Lower lobe of right lung (tissue), 2 donors: ENCODE measurements around the gene CUEDC1. TPM values are rescaled to one million over a fixed set of nuclear protein-coding genes. Genes with fewer than 3 reads are reported as not detected.

ENCODE experiments used
- ATAC-seq, 2 donors: fragments of 200-7000 bp; cut with Tn5 transposase; one replicate each; pipeline ENCODE4 v1.9.1; 2020 to 2022; ENCODE audit warnings: mild to moderate bottlenecking in 2 of 2, moderate library complexity in 2 of 2
- DNase-seq: peaks from one replicate; pipeline ENCODE4 v3.0.0-alpha.2; 2020
- H3K27ac ChIP-seq: fragments of 200-600 bp; one replicate; pipeline ENCODE4 v1.8.0; 2022
- H3K27me3 ChIP-seq: fragments of 200-600 bp; one replicate; pipeline ENCODE4 v1.8.0; 2022; ENCODE audit warnings: low read depth
- H3K36me3 ChIP-seq: fragments of 200-600 bp; one replicate; pipeline ENCODE4 v1.8.0; 2022; ENCODE audit warnings: mild to moderate bottlenecking
- H3K4me1 ChIP-seq: fragments of 200-600 bp; one replicate; pipeline ENCODE4 v1.8.0; 2022
- H3K4me3 ChIP-seq: fragments of 200-600 bp; one replicate; pipeline ENCODE4 v1.8.0; 2022; ENCODE audit warnings: mild to moderate bottlenecking
- H3K9me3 ChIP-seq: fragments of 200-600 bp; one replicate; pipeline ENCODE4 v1.8.0; 2022
- intact Hi-C: fragments of 100-400 bp; cut with DNase I; formaldehyde crosslinking; loops from one replicate; pipeline ENCODE4 v1.11.0; 2022
- total RNA-seq: library from RNA; stranded (reverse); fragmentation: NEBNext Ultra II Directional; extraction: Animal tissue kit (Norgen Biotek cat#: 25700); gene quantifications from one replicate; pipeline ENCODE4 v1.2.1, GENCODE V29; 2021
- TF ChIP-seq, protein P1 (sequence below): fragments of 200-600 bp; IDR thresholded peaks from one replicate; pipeline ENCODE4 v1.8.0; 2022; ENCODE audit warnings: antibody characterized with exemption, mild to moderate bottlenecking
- donor health status: DM: no; HTN: yes; CAD: no; lungs with severe emphysema.

CUEDC1 gene
- total RNA-seq, 1 donor from 2014 or later = 42.8 TPM

DNA sequence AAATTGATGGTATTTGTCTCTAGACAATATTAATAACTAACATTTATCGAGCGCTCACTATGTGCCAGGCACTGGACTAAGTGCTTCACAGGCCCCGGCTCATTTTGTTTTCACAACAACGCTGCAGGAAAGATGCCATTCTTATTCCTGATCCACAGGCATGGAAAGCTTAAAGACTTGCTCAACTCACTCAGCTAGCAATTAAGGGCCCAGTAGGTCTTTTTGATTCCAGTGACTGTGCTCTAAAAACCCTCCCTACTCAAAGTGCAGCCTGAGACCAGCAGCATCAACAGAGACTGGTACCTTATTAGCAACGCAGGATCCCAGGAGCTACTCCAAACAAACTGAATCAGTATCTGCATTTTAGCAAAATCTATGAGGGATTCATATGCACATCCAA lies 35.3 kb downstream of the CUEDC1 start:
- H3K4me1 ChIP-seq = peaks cover 62% of the 10 kb centered on the region
- TF ChIP-seq, protein P1, sequence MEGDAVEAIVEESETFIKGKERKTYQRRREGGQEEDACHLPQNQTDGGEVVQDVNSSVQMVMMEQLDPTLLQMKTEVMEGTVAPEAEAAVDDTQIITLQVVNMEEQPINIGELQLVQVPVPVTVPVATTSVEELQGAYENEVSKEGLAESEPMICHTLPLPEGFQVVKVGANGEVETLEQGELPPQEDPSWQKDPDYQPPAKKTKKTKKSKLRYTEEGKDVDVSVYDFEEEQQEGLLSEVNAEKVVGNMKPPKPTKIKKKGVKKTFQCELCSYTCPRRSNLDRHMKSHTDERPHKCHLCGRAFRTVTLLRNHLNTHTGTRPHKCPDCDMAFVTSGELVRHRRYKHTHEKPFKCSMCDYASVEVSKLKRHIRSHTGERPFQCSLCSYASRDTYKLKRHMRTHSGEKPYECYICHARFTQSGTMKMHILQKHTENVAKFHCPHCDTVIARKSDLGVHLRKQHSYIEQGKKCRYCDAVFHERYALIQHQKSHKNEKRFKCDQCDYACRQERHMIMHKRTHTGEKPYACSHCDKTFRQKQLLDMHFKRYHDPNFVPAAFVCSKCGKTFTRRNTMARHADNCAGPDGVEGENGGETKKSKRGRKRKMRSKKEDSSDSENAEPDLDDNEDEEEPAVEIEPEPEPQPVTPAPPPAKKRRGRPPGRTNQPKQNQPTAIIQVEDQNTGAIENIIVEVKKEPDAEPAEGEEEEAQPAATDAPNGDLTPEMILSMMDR = no peak
- no peaks in the 10 kb centered on the region for H3K36me3 ChIP-seq
- H3K4me3 ChIP-seq = no peak overlapping the region
- H3K27me3 ChIP-seq = no peaks in the 10 kb centered on the region
- H3K27ac ChIP-seq = no peak overlapping the region
- intact Hi-C loops = no loop called here
- DNase-seq (no peak), ATAC-seq (no peak)
- H3K9me3 ChIP-seq = no peaks in the 10 kb centered on the region

- Histone ChIP-seq H3K9me3 (no peaks in the 10 kb centered on the region), H3K27me3 (no peaks in the 10 kb centered on the region), H3K36me3 (no peaks in the 10 kb centered on the region), H3K4me1 (peaks cover 77% of the 10 kb centered on the region), H3K4me3 (no peak overlapping the region), H3K27ac (peak overlapping the region; percentile 65)
- TF ChIP-seq, protein P1 = no peak
- intact Hi-C loops = no loop called here
- ATAC-seq = peak; percentile 7 to 53
- DNase-seq = no peak
Observed at GRCh38 chr17:57918017-57918895, 37.0 kb downstream of the CUEDC1 start.

GRCh38 chr17:57916925-57917858 lies 38.0 kb downstream of the CUEDC1 start:
- H3K27ac ChIP-seq = peak overlapping the region; percentile 65
- H3K9me3 ChIP-seq = no peaks in the 10 kb centered on the region
- DNase-seq (peak; percentile 71), ATAC-seq (peak; percentile 82 to 89)
- TF ChIP-seq, protein P1 = no peak
- intact Hi-C loops = no loop called here
- no peaks in the 10 kb centered on the region for H3K27me3 ChIP-seq
- H3K36me3 ChIP-seq = no peaks in the 10 kb centered on the region
- H3K4me1 ChIP-seq = peaks cover 80% of the 10 kb centered on the region
- H3K4me3 ChIP-seq = no peak overlapping the region

GRCh38 chr17:57915985-57916757 lies 39.0 kb downstream of the CUEDC1 start:
- TF ChIP-seq, protein P1 = no peak
- Histone ChIP-seq H3K4me3 (no peak overlapping the region), H3K36me3 (no peaks in the 10 kb centered on the region), H3K27me3 (no peaks in the 10 kb centered on the region), H3K27ac (peak overlapping the region; percentile 65), H3K9me3 (no peaks in the 10 kb centered on the region), H3K4me1 (peaks cover 80% of the 10 kb centered on the region)
- ATAC-seq (peak; percentile 4 to 7), DNase-seq (no peak)
- intact Hi-C loops = no loop called here

DNA sequence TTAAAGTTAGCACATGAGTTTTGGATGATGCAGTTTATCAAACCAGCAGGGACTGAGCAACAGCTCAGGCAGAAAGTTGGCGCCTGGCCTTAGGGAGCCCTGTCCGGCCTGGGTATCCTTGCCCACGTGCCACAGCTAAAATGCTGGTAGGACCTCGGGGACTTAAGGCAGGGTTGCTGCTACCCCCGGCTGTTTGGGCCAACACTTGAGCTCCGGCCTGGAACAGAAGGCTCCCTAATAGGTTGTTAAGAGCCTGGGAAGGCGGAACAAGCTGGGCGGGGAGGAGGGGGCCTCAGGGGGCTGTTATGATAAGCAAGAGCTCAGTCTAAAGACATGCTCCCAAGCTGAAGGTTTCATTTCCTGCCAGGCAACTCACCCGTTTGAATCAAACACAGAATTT lies 39.7 kb downstream of the CUEDC1 start:
- TF ChIP-seq, protein P1 = no peak
- Histone ChIP-seq H3K4me1 (peaks cover 74% of the 10 kb centered on the region), H3K9me3 (no peaks in the 10 kb centered on the region), H3K27ac (peak overlapping the region; percentile 65), H3K4me3 (no peak overlapping the region), H3K36me3 (no peaks in the 10 kb centered on the region), H3K27me3 (no peaks in the 10 kb centered on the region)
- ATAC-seq (no peak), DNase-seq (no peak)
- intact Hi-C loops = no loop called here
